Endothelial cell of umbilical vein (primary cell): ENCODE measurements around the gene DVL1. TPM values are rescaled to one million over a fixed set of nuclear protein-coding genes. Genes with fewer than 3 reads are reported as not detected.

Experiments used
- BruUV-seq: library from RNA; stranded (reverse); fragments of 400-500 nt; replicated peaks from 2 replicates; lab custom pipeline; 2021; lab: Mats Ljungman, UMichigan
- CTCF ChIA-PET: fragments of 300-600, 350-600 bp; sonication (Branson Sonifier 250); formaldehyde crosslinking; loops from one replicate; lab custom pipeline; 2021; ENCODE audit warnings: antibody characterized with exemption, inconsistent platforms; lab: Charles Lee
- POLR2A ChIA-PET: fragments of 300-600, 350-600 bp; sonication (Branson Sonifier 250); formaldehyde crosslinking; loops from one replicate; lab custom pipeline; 2021; ENCODE audit warnings: antibody characterized with exemption, inconsistent platforms; lab: Charles Lee
- DNase-seq: peaks from one replicate; pipeline ENCODE4 v3.0.0-alpha.2; 2011; ENCODE audit warnings: low read depth, low spot score
- FAIRE-seq: peaks from 2 replicates; lab custom pipeline; 2011; peaks lifted over from hg19 to GRCh38; lab: Jason Lieb, UNC
- H2AFZ ChIP-seq: 2 replicates; pipeline ENCODE4 v1.6.0; 2012; ENCODE audit warnings: low read depth, low read length, control low read depth, inconsistent platforms
- H3K27ac ChIP-seq: 2 replicates; pipeline ENCODE4 v1.5.1; 2011; ENCODE audit warnings: low read depth, mild to moderate bottlenecking, control low read depth, low read length, moderate library complexity; ENCODE audit not compliant: insufficient read depth
- H3K27me3 ChIP-seq, 2 experiments: 2 replicates each; pipeline versions ENCODE4 v1.6.0 to v1.6.1; 2011; ENCODE audit warnings: low read length in 2 of 2, mixed read lengths in 1 of 2; ENCODE audit not compliant: control insufficient read depth in 2 of 2, insufficient read depth in 2 of 2
- H3K36me3 ChIP-seq, 2 experiments: 2 replicates in 1 of 2; 3 replicates in 1 of 2; pipeline ENCODE4 v1.5.1; 2011; ENCODE audit warnings: low read length in 2 of 2, mild to moderate bottlenecking in 1 of 2, moderate library complexity in 1 of 2; ENCODE audit not compliant: control insufficient read depth in 2 of 2, insufficient read depth in 2 of 2; ENCODE audit errors: extremely low read depth in 1 of 2
- H3K4me1 ChIP-seq: 3 replicates; pipeline ENCODE4 v1.5.1; 2011; ENCODE audit warnings: mild to moderate bottlenecking, low read length; ENCODE audit not compliant: control insufficient read depth, insufficient read depth; ENCODE audit errors: extremely low read depth
- H3K4me2 ChIP-seq: 2 replicates; pipeline ENCODE4 v1.6.1; 2011; ENCODE audit warnings: low read length, control low read depth, mixed read lengths; ENCODE audit not compliant: insufficient read depth
- H3K4me3 ChIP-seq, 3 experiments: fragments of 200-600 bp in 1 of 3; sonication (generic), shearing (Covaris generic) in 1 of 3; replicated peaks in 1 of 3; 2 replicates each; pipeline ENCODE4 v1.5.1; 2011 to 2016; ENCODE audit warnings: control low read depth in 3 of 3, low read length in 3 of 3, mild to moderate bottlenecking in 2 of 3, inconsistent platforms in 1 of 3, low read depth in 1 of 3, moderate library complexity in 1 of 3; ENCODE audit not compliant: insufficient read depth in 1 of 3
- H3K79me2 ChIP-seq: 2 replicates; pipeline ENCODE4 v1.6.0; 2012; ENCODE audit warnings: low read length, inconsistent platforms; ENCODE audit not compliant: control insufficient read depth, insufficient read depth
- H3K9ac ChIP-seq: replicated peaks from 2 replicates; pipeline ENCODE3; 2011; ENCODE audit warnings: low read length, control low read depth; ENCODE audit not compliant: insufficient read depth; ENCODE audit errors: extremely low read depth
- H3K9me1 ChIP-seq: replicated peaks from 3 replicates; pipeline ENCODE4 v1.6.0; 2011; ENCODE audit warnings: mild to moderate bottlenecking, low read length; ENCODE audit not compliant: control insufficient read depth, insufficient read depth; ENCODE audit errors: extremely low read depth
- H3K9me3 ChIP-seq: replicated peaks from 2 replicates; pipeline ENCODE4 v1.5.1; 2012; ENCODE audit warnings: low read length, inconsistent platforms; ENCODE audit not compliant: control insufficient read depth, insufficient read depth
- H4K20me1 ChIP-seq: replicated peaks from 2 replicates; pipeline ENCODE3; 2011; ENCODE audit warnings: mild to moderate bottlenecking, low read length; ENCODE audit not compliant: control insufficient read depth, insufficient read depth; ENCODE audit errors: extremely low read depth
- EZH2 ChIP-seq: IDR thresholded peaks from 2 replicates; pipeline ENCODE4 v1.6.1; 2012; ENCODE audit warnings: borderline replicate concordance, low read depth, mild to moderate bottlenecking, moderate library complexity, low read length, inconsistent platforms; ENCODE audit not compliant: severe bottlenecking
- GATA2 ChIP-seq: IDR thresholded peaks from 2 replicates; pipeline ENCODE4 v1.7.0; 2011; ENCODE audit warnings: low read depth, mild to moderate bottlenecking, moderate library complexity, mixed read lengths, low read length; ENCODE audit not compliant: insufficient read length, insufficient read depth
- JUN ChIP-seq: IDR thresholded peaks from 2 replicates; pipeline ENCODE4 v1.6.1; 2011; ENCODE audit warnings: borderline replicate concordance, low read depth; ENCODE audit not compliant: insufficient read length, insufficient read depth
- MYC ChIP-seq: IDR thresholded peaks from one replicate; pipeline ENCODE4 v1.6.1; 2011; ENCODE audit warnings: mild to moderate bottlenecking, low read depth, low read length
- POLR2A ChIP-seq: IDR thresholded peaks from 2 replicates; pipeline ENCODE4 v1.6.1; 2012; ENCODE audit warnings: low read depth, mild to moderate bottlenecking, control low read depth, low read length
- POLR2AphosphoS5 ChIP-seq: IDR thresholded peaks from 2 replicates; pipeline ENCODE4 v1.6.1; 2012; ENCODE audit warnings: low read depth, mild to moderate bottlenecking, control low read depth, low read length, moderate library complexity; ENCODE audit not compliant: insufficient read depth
- dilution Hi-C: fragments of 300-500 bp; cut with MboI; formaldehyde crosslinking; loops from one replicate; pipeline ENCODE4 v1.15.0; 2019; ENCODE audit warnings: low sequenced_read_pairs; ENCODE audit not compliant: extremely low pct_ligation_motif_present
- intact Hi-C: fragments of 100-400 bp; cut with micrococcal nuclease; formaldehyde crosslinking; loops from one replicate; pipeline ENCODE4 v1.10.0; 2022
- polyA plus RNA-seq, 4 experiments: library from polyadenylated mRNA; depleted of rRNA in 3 of 4; stranded (reverse) in 3 of 4; unstranded in 1 of 4; fragments of >200 nt; gene quantifications; 2 replicates each; pipeline versions ENCODE4 v1.2.1 to v1.2.3, GENCODE V29; 2011 to 2012; ENCODE audit warnings: missing spikeins in 1 of 4
- total RNA-seq: library from RNA; stranded (reverse); gene quantifications from 2 replicates; pipeline ENCODE4 v1.2.3, GENCODE V29; 2021
- TF ChIP-seq, protein P1 (sequence below), 2 donors: IDR thresholded peaks; 1 replicate in 1 of 2; 2 replicates in 1 of 2; pipeline ENCODE4 v1.5.1; 2011; ENCODE audit warnings: low read length in 2 of 2, mild to moderate bottlenecking in 2 of 2, moderate library complexity in 2 of 2, control low read depth in 1 of 2, inconsistent platforms in 1 of 2, low read depth in 1 of 2; ENCODE audit not compliant: insufficient read depth in 1 of 2; ENCODE audit errors: extremely low read depth in 1 of 2
- TF ChIP-seq, protein P2 (sequence below): IDR thresholded peaks from 2 replicates; pipeline ENCODE4 v1.6.1; 2011; ENCODE audit not compliant: insufficient read depth, insufficient read length

The DVL1 gene
- total and polyA plus RNA-seq, 2 donors (not counting 3 experiments of a cell fraction or from before 2014, with no cell fraction given) = 26.8 to 36.5 TPM

DNA sequence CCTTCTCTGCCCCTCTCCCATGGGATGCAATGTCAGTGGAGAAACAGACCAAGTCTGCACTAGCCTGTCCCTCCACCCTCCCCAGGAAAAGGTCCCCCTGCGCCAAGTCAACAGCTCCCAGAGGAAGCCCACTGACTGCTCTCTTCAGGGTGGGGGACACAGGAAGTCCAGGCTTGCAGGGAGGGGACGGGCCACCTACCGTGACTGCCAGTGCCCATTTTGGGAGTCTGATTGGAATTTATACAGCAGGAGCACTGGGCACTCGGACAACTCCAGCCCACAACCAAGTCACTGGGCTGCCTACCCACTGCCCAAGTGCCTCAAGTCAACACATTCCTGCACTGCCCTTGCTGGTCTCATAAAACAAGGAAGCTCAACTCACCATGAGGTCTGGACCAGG is 43.8 kb upstream of the DVL1 start:
- Histone ChIP-seq H2AFZ (no peak overlapping the region), H3K9ac (no peak overlapping the region), H4K20me1 (no peaks in the 10 kb centered on the region), H3K27ac (no peak overlapping the region), H3K4me1 (peaks cover 9% of the 10 kb centered on the region), H3K27me3 (no peaks in the 10 kb centered on the region), H3K9me3 (no peaks in the 10 kb centered on the region), H3K4me2 (no peak overlapping the region), H3K9me1 (no peaks in the 10 kb centered on the region), H3K4me3 (no peak overlapping the region), H3K36me3 (peaks cover 30 to 49% of the 10 kb centered on the region in 2 experiments), H3K79me2 (peaks cover 34% of the 10 kb centered on the region)
- BruUV-seq = no TSS peak
- dilution Hi-C loops (no loop called here), intact Hi-C loops (no loop called here)
- DNase-seq (no peak), FAIRE-seq (no peak)
- POLR2A ChIA-PET = no interaction called here
- CTCF ChIA-PET = no interaction called here
- TF ChIP-seq MYC (no peak), POLR2A (no peak), POLR2AphosphoS5 (no peak), EZH2 (no peak), GATA2 (no peak), JUN (no peak)
- TF ChIP-seq, protein P1, sequence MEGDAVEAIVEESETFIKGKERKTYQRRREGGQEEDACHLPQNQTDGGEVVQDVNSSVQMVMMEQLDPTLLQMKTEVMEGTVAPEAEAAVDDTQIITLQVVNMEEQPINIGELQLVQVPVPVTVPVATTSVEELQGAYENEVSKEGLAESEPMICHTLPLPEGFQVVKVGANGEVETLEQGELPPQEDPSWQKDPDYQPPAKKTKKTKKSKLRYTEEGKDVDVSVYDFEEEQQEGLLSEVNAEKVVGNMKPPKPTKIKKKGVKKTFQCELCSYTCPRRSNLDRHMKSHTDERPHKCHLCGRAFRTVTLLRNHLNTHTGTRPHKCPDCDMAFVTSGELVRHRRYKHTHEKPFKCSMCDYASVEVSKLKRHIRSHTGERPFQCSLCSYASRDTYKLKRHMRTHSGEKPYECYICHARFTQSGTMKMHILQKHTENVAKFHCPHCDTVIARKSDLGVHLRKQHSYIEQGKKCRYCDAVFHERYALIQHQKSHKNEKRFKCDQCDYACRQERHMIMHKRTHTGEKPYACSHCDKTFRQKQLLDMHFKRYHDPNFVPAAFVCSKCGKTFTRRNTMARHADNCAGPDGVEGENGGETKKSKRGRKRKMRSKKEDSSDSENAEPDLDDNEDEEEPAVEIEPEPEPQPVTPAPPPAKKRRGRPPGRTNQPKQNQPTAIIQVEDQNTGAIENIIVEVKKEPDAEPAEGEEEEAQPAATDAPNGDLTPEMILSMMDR (IDR thresholded peaks at IDR 0.05; ENCODE audit: extremely low read depth in 1 of 2, insufficient read depth in 1 of 2, low read depth in 1 of 2, low read length in 2 of 2) = no peak
- TF ChIP-seq, protein P2, sequence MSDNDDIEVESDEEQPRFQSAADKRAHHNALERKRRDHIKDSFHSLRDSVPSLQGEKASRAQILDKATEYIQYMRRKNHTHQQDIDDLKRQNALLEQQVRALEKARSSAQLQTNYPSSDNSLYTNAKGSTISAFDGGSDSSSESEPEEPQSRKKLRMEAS = no peak
